Measurements from ENCODE around the gene LAMA5.

GRCh38 chr20:62314339-62314638 is 52.8 kb downstream of the LAMA5 start:
- no peak for TF ChIP-seq EZH2phosphoT487 (IDR thresholded peaks at IDR 0.05; ENCODE audit: borderline replicate concordance)
- TF ChIP-seq, protein P1, sequence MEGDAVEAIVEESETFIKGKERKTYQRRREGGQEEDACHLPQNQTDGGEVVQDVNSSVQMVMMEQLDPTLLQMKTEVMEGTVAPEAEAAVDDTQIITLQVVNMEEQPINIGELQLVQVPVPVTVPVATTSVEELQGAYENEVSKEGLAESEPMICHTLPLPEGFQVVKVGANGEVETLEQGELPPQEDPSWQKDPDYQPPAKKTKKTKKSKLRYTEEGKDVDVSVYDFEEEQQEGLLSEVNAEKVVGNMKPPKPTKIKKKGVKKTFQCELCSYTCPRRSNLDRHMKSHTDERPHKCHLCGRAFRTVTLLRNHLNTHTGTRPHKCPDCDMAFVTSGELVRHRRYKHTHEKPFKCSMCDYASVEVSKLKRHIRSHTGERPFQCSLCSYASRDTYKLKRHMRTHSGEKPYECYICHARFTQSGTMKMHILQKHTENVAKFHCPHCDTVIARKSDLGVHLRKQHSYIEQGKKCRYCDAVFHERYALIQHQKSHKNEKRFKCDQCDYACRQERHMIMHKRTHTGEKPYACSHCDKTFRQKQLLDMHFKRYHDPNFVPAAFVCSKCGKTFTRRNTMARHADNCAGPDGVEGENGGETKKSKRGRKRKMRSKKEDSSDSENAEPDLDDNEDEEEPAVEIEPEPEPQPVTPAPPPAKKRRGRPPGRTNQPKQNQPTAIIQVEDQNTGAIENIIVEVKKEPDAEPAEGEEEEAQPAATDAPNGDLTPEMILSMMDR (IDR thresholded peaks at IDR 0.05 in 2 of 3, conservative IDR thresholded peaks at IDR 0.05 in 1 of 3; ENCODE audit: borderline replicate concordance in 1 of 3, insufficient read depth in 1 of 3, low read depth in 2 of 3, low read length in 2 of 3), result no peak
- no peak for TF ChIP-seq EZH2 (IDR thresholded peaks at IDR 0.05)
- TF ChIP-seq ATF3 (IDR thresholded peaks at IDR 0.05), result no peak
- no peak for TF ChIP-seq EGR1 (IDR thresholded peaks at IDR 0.05; ENCODE audit: low read depth)
- no peak for TF ChIP-seq CEBPB (IDR thresholded peaks at IDR 0.05; ENCODE audit: low read depth)
- no peak for TF ChIP-seq POLR2A (IDR thresholded peaks at IDR 0.05; ENCODE audit: borderline replicate concordance, extremely low read depth, insufficient read depth, insufficient read length)
- no peak for TF ChIP-seq YY1 (IDR thresholded peaks at IDR 0.05; ENCODE audit: extremely low read depth, insufficient replicate concordance, low read depth, low read length)
- TF ChIP-seq JUND (IDR thresholded peaks at IDR 0.05), result no peak
- TF ChIP-seq ZFX (IDR thresholded peaks at IDR 0.05), result no peak
- no peak for TF ChIP-seq REST (IDR thresholded peaks at IDR 0.05; ENCODE audit: low read depth)
